ENCODE data around the gene NGLY1. TPM values are rescaled to one million over a fixed set of nuclear protein-coding genes. Genes with fewer than 3 reads are reported as not detected.

Gene NGLY1
- total RNA-seq, 1 experiment from 2014 or later: 27.0 TPM

DNA sequence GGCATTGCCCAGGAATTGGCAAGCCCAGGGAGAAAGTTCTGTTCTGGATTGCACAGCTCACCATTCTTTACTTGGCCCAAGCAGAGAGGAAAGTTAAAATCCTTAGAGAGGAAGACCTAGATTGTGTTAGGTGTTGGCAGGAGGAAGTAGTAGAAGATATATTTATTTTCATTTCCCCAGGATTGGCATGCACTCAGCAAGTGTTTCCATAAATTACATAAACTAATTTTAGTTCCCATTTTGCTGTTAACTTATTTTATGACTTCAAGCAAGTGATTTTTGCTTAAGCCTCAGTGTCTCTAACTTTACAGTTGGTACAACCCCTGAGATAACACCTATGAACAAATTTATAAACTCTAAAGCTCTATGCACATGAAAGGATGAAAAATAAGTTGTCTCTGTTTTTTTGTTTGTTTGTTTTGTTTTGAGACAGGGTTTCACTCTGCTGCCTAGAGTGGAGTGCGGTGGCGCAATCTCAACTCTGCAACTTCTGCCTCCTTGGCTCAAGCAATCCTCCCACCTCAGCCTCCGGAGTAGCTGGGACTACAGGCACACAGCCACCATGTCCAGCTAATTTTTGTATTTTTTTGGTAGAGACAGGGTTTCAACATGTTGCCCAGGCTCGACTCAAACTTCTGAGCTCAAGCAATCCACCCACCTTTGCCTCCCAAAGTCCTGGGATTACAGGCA lies 87.4 kb downstream of the NGLY1 start:
- H3K27ac ChIP-seq (ENCODE audit: insufficient read length, low read depth, low read length): no peak overlapping the region
- no peak overlapping the region for H2BK15ac ChIP-seq (ENCODE audit: low read depth, low read length)
- Mint-ChIP-seq H3K27ac (peak overlapping the region in 1 of 3 experiments; percentile 8; a peak in 1 of 7 replicates), H3K4me3 (no peak overlapping the region), H3K9me3 (no peaks in the 10 kb centered on the region), H3K36me3 (ENCODE audit: insufficient read depth in 1 of 3, low read depth in 3 of 3) (no peaks in the 10 kb centered on the region), H3K27me3 (ENCODE audit: low read depth) (no peaks in the 10 kb centered on the region), H3K4me1 (no peaks in the 10 kb centered on the region)
- DNase-seq: no peak
- no peak overlapping the region for H3K18ac ChIP-seq (ENCODE audit: insufficient read length, low read depth, low read length)
- no peak overlapping the region for H4K8ac ChIP-seq (replicated peaks; ENCODE audit: insufficient read length, low read depth, low read length)
- H3K4me2 ChIP-seq (ENCODE audit: insufficient read depth, insufficient read length, low read length): no peak overlapping the region
- H4K5ac ChIP-seq (ENCODE audit: insufficient read length, low read depth, low read length): no peak overlapping the region
- no peak overlapping the region for H3K4ac ChIP-seq (ENCODE audit: low read depth, low read length)
- no peaks in the 10 kb centered on the region for H3K23me2 ChIP-seq (ENCODE audit: insufficient read length, low read depth, low read length, poor library complexity, severe bottlenecking)
- no peak overlapping the region for H3T11ph ChIP-seq (ENCODE audit: low read length)
- no peak for TF ChIP-seq CTCF (conservative IDR thresholded peaks at IDR 0.05)
- H2BK20ac ChIP-seq (ENCODE audit: low read depth, low read length, poor library complexity, severe bottlenecking): no peak overlapping the region
- H4K91ac ChIP-seq (ENCODE audit: insufficient read length, low read depth, low read length): no peak overlapping the region
- H2AK5ac ChIP-seq (ENCODE audit: insufficient read length, low read length): no peak overlapping the region
- no peak overlapping the region for H2BK12ac ChIP-seq (ENCODE audit: insufficient read length, low read depth, low read length)
- no peak overlapping the region for H3K14ac ChIP-seq (ENCODE audit: insufficient read depth, low read length)
- no CpG with 5 or more reads among the region's 4 CpGs for WGBS (ENCODE audit: extremely low coverage, insufficient read length, low lambda C conversion rate)
- H4K20me1 ChIP-seq (ENCODE audit: control insufficient read depth, insufficient read depth, insufficient read length): no peaks in the 10 kb centered on the region
- H2AFZ ChIP-seq (ENCODE audit: low read length): no peak overlapping the region
- H3K4me1 ChIP-seq (ENCODE audit: insufficient read depth, low read length): no peaks in the 10 kb centered on the region; the same call in 1 of the 2 replicates
- H2BK120ac ChIP-seq (ENCODE audit: low read depth, low read length, poor library complexity, severe bottlenecking): no peak overlapping the region
- H3K79me1 ChIP-seq (ENCODE audit: insufficient read depth, low read depth, low read length, poor library complexity, severe bottlenecking): no peaks in the 10 kb centered on the region
- H3K9ac ChIP-seq (ENCODE audit: extremely low read depth, insufficient read length, low read length): no peak overlapping the region
- no peak overlapping the region for H3K23ac ChIP-seq (ENCODE audit: insufficient read length, low read depth, low read length)
- no peaks in the 10 kb centered on the region for H3K27me3 ChIP-seq (ENCODE audit: insufficient read depth, low read length)
- H3K56ac ChIP-seq (ENCODE audit: insufficient read length, low read depth, low read length): no peak overlapping the region
- no peaks in the 10 kb centered on the region for H3K79me2 ChIP-seq (ENCODE audit: insufficient read depth, low read length)
- H3K9me3 ChIP-seq (ENCODE audit: control insufficient read depth, low read depth, low read length): no peaks in the 10 kb centered on the region
- H2BK5ac ChIP-seq (ENCODE audit: insufficient read length, low read length): no peak overlapping the region
